HCT116 (cell line): ENCODE results near the gene FRMPD1. TPM values are rescaled to one million over a fixed set of nuclear protein-coding genes. Genes with fewer than 3 reads are reported as not detected.

Source experiments
- ATAC-seq: fragments of 200-7000 bp; cut with Tn5 transposase; 2 replicates; pipeline ENCODE4 v1.9.1; 2020; ENCODE audit warnings: mild to moderate bottlenecking, moderate library complexity
- BruUV-seq: library from RNA; stranded (reverse); fragments of 400-500 nt; replicated peaks from 2 replicates; lab custom pipeline; 2021; lab: Mats Ljungman, UMichigan
- CTCF ChIA-PET: fragments of 300-600 bp; sonication (Branson Sonifier 250); formaldehyde crosslinking; loops from one replicate; lab custom pipeline; 2021; ENCODE audit warnings: antibody characterized with exemption; lab: Charles Lee
- POLR2A ChIA-PET: fragments of 300-600, 350-600 bp; sonication (Branson Sonifier 250); formaldehyde crosslinking; loops from one replicate; lab custom pipeline; 2021; ENCODE audit warnings: antibody characterized with exemption; lab: Charles Lee
- RAD21 ChIA-PET, 2 experiments: fragments of 300-600 bp; sonication (Branson Sonifier 250); formaldehyde crosslinking; loops; one replicate each; lab custom pipeline; 2023; ENCODE audit warnings: low total read pairs in 2 of 2; ENCODE audit not compliant: uncharacterized antibody in 2 of 2, unreplicated experiment in 2 of 2, low non-redundant PET in 1 of 2; lab: Charles Lee
- DNase-seq: peaks from one replicate; pipeline ENCODE4 v3.0.0-alpha.2; 2010; ENCODE audit warnings: low read depth, low spot score
- H2AFZ ChIP-seq: fragments of 200-600 bp; shearing (Covaris generic), sonication (generic); 2 replicates; pipeline ENCODE4 v1.6.1; 2017; ENCODE audit warnings: low read depth, mixed run types, mixed read lengths, antibody characterized with exemption, low read length; ENCODE audit not compliant: poor library complexity, severe bottlenecking
- H3K27ac ChIP-seq: 2 replicates; pipeline ENCODE4 v1.5.1; 2012; ENCODE audit warnings: low read depth, low read length
- H3K27me3 ChIP-seq: fragments of 200-600 bp; sonication (generic); 2 replicates; pipeline ENCODE4 v1.6.1; 2016; ENCODE audit warnings: mixed run types, low read length, mixed read lengths; ENCODE audit not compliant: insufficient read depth
- H3K36me3 ChIP-seq, 2 experiments: fragments of 200-500 bp in 1 of 2; fragments of 200-600 bp in 1 of 2; sonication (Bioruptor generic) in 1 of 2; sonication (generic) in 1 of 2; 2 replicates each; pipeline versions ENCODE4 v1.5.1 to v1.6.1; 2014 to 2016; ENCODE audit warnings: low read length in 2 of 2, inconsistent platforms in 1 of 2, mixed read lengths in 1 of 2, mixed run types in 1 of 2; ENCODE audit not compliant: insufficient read depth in 2 of 2, control insufficient read depth in 1 of 2
- H3K4me1 ChIP-seq, 2 experiments: fragments of 200-600 bp in 1 of 2; sonication (generic) in 1 of 2; 2 replicates each; pipeline versions ENCODE4 v1.5.1 to v1.6.1; 2012 to 2017; ENCODE audit warnings: low read length in 2 of 2, inconsistent platforms in 1 of 2, mild to moderate bottlenecking in 1 of 2, mixed read lengths in 1 of 2, mixed run types in 1 of 2, moderate library complexity in 1 of 2; ENCODE audit not compliant: insufficient read depth in 2 of 2, control insufficient read depth in 1 of 2
- H3K4me2 ChIP-seq: fragments of 200-600 bp; sonication (generic); 2 replicates; pipeline ENCODE4 v1.6.1; 2017; ENCODE audit warnings: mixed run types, low read length, mixed read lengths
- H3K4me3 ChIP-seq, 2 experiments: fragments of 200-600 bp in 1 of 2; sonication (generic) in 1 of 2; replicated peaks in 1 of 2; 2 replicates each; pipeline ENCODE4 v1.5.1; 2011 to 2016; ENCODE audit warnings: low read length in 2 of 2, control low read depth in 1 of 2, low read depth in 1 of 2, mild to moderate bottlenecking in 1 of 2, mixed read lengths in 1 of 2, mixed run types in 1 of 2
- H3K79me2 ChIP-seq: fragments of 200-600 bp; sonication (generic); 2 replicates; pipeline ENCODE4 v1.6.1; 2017; ENCODE audit warnings: mild to moderate bottlenecking, mixed run types, low read length, moderate library complexity, mixed read lengths; ENCODE audit not compliant: insufficient read depth
- H3K9ac ChIP-seq: fragments of 200-600 bp; sonication (generic); 2 replicates; pipeline ENCODE4 v1.6.1; 2016; ENCODE audit warnings: low read length, mixed read lengths
- H3K9me2 ChIP-seq: fragments of 200-600 bp; sonication (generic), shearing (Covaris generic); 2 replicates; pipeline ENCODE4 v1.6.1; 2017; ENCODE audit warnings: mixed run types, mild to moderate bottlenecking, moderate library complexity; ENCODE audit not compliant: insufficient read depth
- H3K9me3 ChIP-seq, 2 experiments: fragments of 200-500 bp in 1 of 2; fragments of 200-600 bp in 1 of 2; sonication (Bioruptor generic) in 1 of 2; sonication (generic) in 1 of 2; 2 replicates each; pipeline ENCODE4 v1.6.1; 2014 to 2017; ENCODE audit warnings: low read length in 2 of 2, mixed read lengths in 2 of 2, inconsistent platforms in 1 of 2, low read depth in 1 of 2, mild to moderate bottlenecking in 1 of 2, mixed run types in 1 of 2, moderate library complexity in 1 of 2; ENCODE audit not compliant: control insufficient read depth in 1 of 2, insufficient read depth in 1 of 2
- H4K20me1 ChIP-seq: fragments of 200-600 bp; sonication (generic), shearing (Covaris generic); 2 replicates; pipeline ENCODE4 v1.6.1; 2017; ENCODE audit warnings: mixed run types, mild to moderate bottlenecking, moderate library complexity; ENCODE audit not compliant: insufficient read depth
- ATF3 ChIP-seq: IDR thresholded peaks from 2 replicates; pipeline ENCODE4 v1.6.1; 2012
- CBX3 ChIP-seq: IDR thresholded peaks from 2 replicates; pipeline ENCODE4 v1.6.1; 2012; ENCODE audit warnings: low read depth
- CEBPB ChIP-seq: IDR thresholded peaks from 2 replicates; pipeline ENCODE4 v1.6.1; 2012; ENCODE audit warnings: low read depth
- CTCF ChIP-seq, 3 experiments: fragments of 200-600 bp in 1 of 3; sonication (generic) in 1 of 3; IDR thresholded peaks in 2 of 3; conservative IDR thresholded peaks in 1 of 3; 2 replicates each; pipeline ENCODE4 v1.5.1; 2012 to 2017; ENCODE audit warnings: low read depth in 2 of 3, low read length in 2 of 3, antibody characterized with exemption in 1 of 3, borderline replicate concordance in 1 of 3, control low read depth in 1 of 3, mild to moderate bottlenecking in 1 of 3, mixed read lengths in 1 of 3, mixed run types in 1 of 3, moderate library complexity in 1 of 3; ENCODE audit not compliant: insufficient read depth in 1 of 3
- EZH2 ChIP-seq: fragments of 200-600 bp; sonication (generic); IDR thresholded peaks from 2 replicates; pipeline ENCODE4 v1.6.1; 2017; ENCODE audit warnings: antibody characterized with exemption, mixed run types
- FOSL1 ChIP-seq: IDR thresholded peaks from 2 replicates; pipeline ENCODE4 v1.6.1; 2012; ENCODE audit warnings: low read depth
- JUND ChIP-seq: IDR thresholded peaks from 2 replicates; pipeline ENCODE4 v1.6.1; 2012
- POLR2A ChIP-seq: IDR thresholded peaks from 2 replicates; pipeline ENCODE4 v1.7.0; 2011; ENCODE audit warnings: borderline replicate concordance; ENCODE audit not compliant: insufficient read depth, insufficient read length; ENCODE audit errors: extremely low read depth
- POLR2AphosphoS5 ChIP-seq: IDR thresholded peaks from 2 replicates; pipeline ENCODE4 v1.6.1; 2011; ENCODE audit warnings: mild to moderate bottlenecking, low read depth, low read length, moderate library complexity
- SIN3A ChIP-seq: IDR thresholded peaks from 2 replicates; pipeline ENCODE4 v1.6.1; 2012; ENCODE audit warnings: low read depth
- SP1 ChIP-seq: IDR thresholded peaks from 2 replicates; pipeline ENCODE4 v1.6.1; 2012; ENCODE audit warnings: low read depth
- TCF7L2 ChIP-seq: IDR thresholded peaks from 2 replicates; pipeline ENCODE4 v1.7.0; 2011; ENCODE audit warnings: borderline replicate concordance, inconsistent platforms; ENCODE audit not compliant: insufficient read depth, insufficient read length; ENCODE audit errors: extremely low read depth
- YY1 ChIP-seq: IDR thresholded peaks from 2 replicates; pipeline ENCODE4 v1.6.1; 2011; ENCODE audit warnings: low read length, low read depth, moderate library complexity, mild to moderate bottlenecking; ENCODE audit not compliant: insufficient replicate concordance; ENCODE audit errors: extremely low read depth
- ZBTB33 ChIP-seq: IDR thresholded peaks from 2 replicates; pipeline ENCODE4 v1.6.1; 2011; ENCODE audit warnings: mild to moderate bottlenecking, low read length, moderate library complexity; ENCODE audit not compliant: insufficient replicate concordance; ENCODE audit errors: extremely low read depth
- ZFX ChIP-seq: fragments of 450-650 bp; IDR thresholded peaks from 2 replicates; pipeline ENCODE4 v1.6.1; 2017
- ZNF274 ChIP-seq: fragments of 200-500 bp; sonication (Bioruptor generic); IDR thresholded peaks from 2 replicates; pipeline ENCODE4 v1.6.1; 2014; ENCODE audit warnings: mild to moderate bottlenecking, low read depth, low read length, inconsistent platforms
- intact Hi-C: fragments of 100-400 bp; cut with micrococcal nuclease; formaldehyde crosslinking; loops from 2 replicates; pipeline ENCODE4 v1.10.0; 2022
- total RNA-seq: library from RNA; stranded (reverse); gene quantifications from one replicate; pipeline ENCODE4 v1.2.1, GENCODE V29; 2021; ENCODE audit not compliant: unreplicated experiment

FRMPD1 gene
- total RNA-seq, 1 experiment from 2014 or later, result 0.52 TPM

- TF ChIP-seq TCF7L2 (no peak), EZH2 (no peak), ATF3 (no peak), FOSL1 (no peak), POLR2AphosphoS5 (no peak), ZFX (no peak), YY1 (no peak), SIN3A (no peak), SP1 (no peak), ZNF274 (no peak), ZBTB33 (no peak)
Measured at GRCh38 chr9:37769995-37770394, 119.2 kb downstream of the FRMPD1 start (continued).

GRCh38 chr9:37775216-37775919 lies 124.6 kb downstream of the FRMPD1 start:
- H2AFZ ChIP-seq, result no peak overlapping the region
- BruUV-seq, result no TSS peak
- peaks cover 18% of the 10 kb centered on the region for H3K79me2 ChIP-seq
- intact Hi-C loops, result no loop called here
- no peaks in the 10 kb centered on the region for H3K9me2 ChIP-seq
- POLR2A ChIA-PET, result no interaction called here
- TF ChIP-seq ZNF274, result no peak
- no peak for TF ChIP-seq JUND
- no peak for TF ChIP-seq CBX3
- no peak for TF ChIP-seq CEBPB
- TF ChIP-seq SP1, result no peak
- TF ChIP-seq CTCF (IDR thresholded peaks at IDR 0.05 in 2 of 3, conservative IDR thresholded peaks at IDR 0.05 in 1 of 3; ENCODE audit: borderline replicate concordance in 1 of 3, insufficient read depth in 1 of 3, low read depth in 2 of 3, low read length in 2 of 3), result no peak
- no peak for TF ChIP-seq YY1
- TF ChIP-seq POLR2A, result no peak
- no peak for TF ChIP-seq ZBTB33
- no peaks in the 10 kb centered on the region for H3K9me3 ChIP-seq
- peaks cover 5% of the 10 kb centered on the region; the same call in 1 of the 2 replicates for H4K20me1 ChIP-seq
- H3K4me3 ChIP-seq, result no peak overlapping the region
- RAD21 ChIA-PET, result no interaction called here
- ATAC-seq (no peak), DNase-seq (no peak)
- H3K9ac ChIP-seq, result no peak overlapping the region
- peaks cover 31 to 43% of the 10 kb centered on the region in 2 experiments; a peak in 3 of 4 replicates for H3K36me3 ChIP-seq
- H3K4me2 ChIP-seq, result no peak overlapping the region
- H3K27me3 ChIP-seq, result no peaks in the 10 kb centered on the region
- H3K27ac ChIP-seq, result no peak overlapping the region
- no peaks in the 10 kb centered on the region for H3K4me1 ChIP-seq
- CTCF ChIA-PET, result no interaction called here
